Measurements from ENCODE around the gene GSTA4.
"Not testable (repeated sequence)": the region's sequence is repeated elsewhere in the genome, so short reads cannot be mapped to it uniquely, and the experiment has no call there.

GSTA4 gene

DNA sequence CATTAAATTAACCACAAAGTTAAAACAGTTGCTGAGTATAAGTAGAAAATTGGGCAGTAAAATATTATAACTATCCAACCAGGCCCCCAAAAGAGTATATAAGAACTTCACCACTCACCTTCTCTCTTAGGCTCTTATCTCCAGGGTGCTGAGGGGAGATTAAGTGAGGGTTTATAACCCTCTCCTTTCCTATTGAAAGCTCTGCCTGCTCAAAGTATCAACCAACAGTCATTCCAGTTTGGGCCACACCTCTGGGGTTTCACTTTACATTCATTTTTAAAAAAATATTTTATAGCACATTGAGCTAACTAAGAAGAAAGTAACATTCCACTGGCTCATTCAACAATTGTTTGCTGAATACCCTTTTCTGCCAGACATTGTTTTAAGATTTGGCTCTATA lies 22.1 kb downstream of the GSTA4 start:
- no peak for DNase-seq

DNA sequence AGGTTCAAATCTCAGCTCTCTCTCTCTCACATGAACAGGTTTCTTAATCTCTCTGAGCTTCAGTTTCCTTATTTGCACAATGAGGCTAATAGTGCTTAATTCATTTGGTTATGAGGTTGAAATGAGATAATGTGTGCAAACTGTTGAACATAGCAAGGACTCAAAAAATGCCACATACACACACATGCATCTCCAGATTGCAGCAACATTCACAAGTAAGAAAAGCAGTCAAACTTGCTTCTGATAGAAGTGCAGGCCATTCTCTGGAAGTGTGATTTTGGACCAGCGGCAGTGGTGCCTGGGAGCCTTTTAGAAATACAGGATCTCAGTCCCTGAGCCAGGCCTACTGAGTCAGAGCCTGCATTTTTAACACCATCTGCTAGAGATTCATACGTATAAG lies 25.7 kb downstream of the GSTA4 start:
- no peak for DNase-seq

GRCh38 chr6:52966101-52966500 lies 29.0 kb downstream of the GSTA4 start:
- no peak for DNase-seq

- no peak for DNase-seq
These were observed 29.7 kb downstream of the GSTA4 start for GRCh38 chr6:52965380-52965779.

DNA sequence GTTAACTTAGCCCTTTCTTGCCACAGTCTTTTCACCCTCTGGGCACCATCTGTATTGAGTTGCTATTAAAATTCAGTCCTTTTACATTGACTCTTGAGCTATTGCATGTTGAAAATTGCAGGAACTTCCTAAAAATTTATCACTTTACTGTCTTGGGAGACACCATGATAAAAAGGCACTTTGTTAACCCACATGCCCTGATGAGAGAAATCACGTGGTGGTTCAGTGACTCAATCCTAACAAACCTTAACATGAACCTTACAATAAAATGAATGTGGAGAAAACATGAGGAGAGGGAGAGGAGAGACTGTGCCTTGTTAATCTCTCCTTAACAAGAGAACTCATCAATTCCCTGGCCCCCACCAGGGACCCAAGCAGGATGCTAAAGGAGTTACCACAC lies 30.8 kb downstream of the GSTA4 start:
- no peak for DNase-seq

GRCh38 chr6:52962701-52963100 lies 32.4 kb downstream of the GSTA4 start:
- no peak for DNase-seq

GRCh38 chr6:52961022-52961421 lies 34.1 kb downstream of the GSTA4 start:
- DNase-seq = not testable (repeated sequence)

GRCh38 chr6:52960211-52960610 lies 34.9 kb downstream of the GSTA4 start:
- DNase-seq = not testable (repeated sequence)

DNA sequence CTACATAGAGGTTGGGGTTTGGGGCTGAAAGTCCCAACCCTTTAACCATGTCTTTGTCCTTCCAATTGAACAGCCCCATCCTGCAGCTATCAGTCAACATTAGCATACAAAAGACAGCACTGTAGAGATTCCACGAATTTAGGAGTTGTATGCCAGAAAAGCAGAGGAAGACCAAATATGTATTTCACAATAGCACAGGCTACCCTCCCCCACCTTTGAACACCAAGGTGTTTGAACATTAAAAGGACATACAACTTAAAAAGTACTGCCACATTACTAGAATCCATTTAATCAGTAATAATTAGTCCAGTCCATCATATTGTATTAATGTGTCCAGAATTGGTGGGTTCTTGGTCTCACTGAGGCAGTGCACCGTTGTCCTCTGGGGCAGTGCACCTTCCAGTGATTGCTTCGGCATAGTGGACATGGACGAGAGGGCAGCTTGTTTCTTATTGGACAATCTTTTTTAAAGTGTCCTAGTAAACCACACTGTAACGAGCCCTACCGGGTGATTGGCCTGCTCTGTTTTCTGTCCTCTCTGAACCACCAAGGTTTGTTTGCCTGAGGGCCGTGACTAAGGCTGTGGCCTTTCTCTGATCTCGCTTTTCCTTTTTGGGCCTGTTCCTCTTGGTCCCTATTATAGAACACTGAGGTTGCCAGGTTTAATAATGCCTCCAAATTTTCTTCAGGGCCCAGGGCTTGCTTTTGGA lies 36.4 kb downstream of the GSTA4 start:
- no peak for DNase-seq

GRCh38 chr6:52955871-52956270 lies 39.2 kb downstream of the GSTA4 start:
- DNase-seq = no peak

- DNase-seq = no peak
These were observed 40.9 kb downstream of the GSTA4 start for GRCh38 chr6:52953911-52954839.

DNA sequence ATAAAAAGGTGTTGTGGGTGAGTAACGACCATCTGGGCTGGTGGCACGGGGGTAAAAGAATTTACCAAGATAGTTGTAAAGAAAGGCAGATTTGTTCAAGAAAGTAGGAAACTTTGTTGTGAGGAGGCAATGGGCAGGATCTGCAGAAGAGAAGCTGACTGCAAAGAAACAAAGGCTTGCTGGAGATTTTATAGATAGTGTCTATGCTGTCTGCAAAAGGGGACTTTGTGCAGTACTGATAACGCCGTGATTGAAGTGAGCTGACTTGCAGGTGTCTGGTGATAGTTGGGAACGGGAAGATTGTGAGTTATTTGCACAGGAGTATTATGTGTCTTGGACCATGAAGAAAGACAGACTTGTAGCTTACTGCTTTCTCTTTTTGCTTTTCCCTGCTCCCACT lies 48.8 kb downstream of the GSTA4 start:
- no peak for DNase-seq

DNA sequence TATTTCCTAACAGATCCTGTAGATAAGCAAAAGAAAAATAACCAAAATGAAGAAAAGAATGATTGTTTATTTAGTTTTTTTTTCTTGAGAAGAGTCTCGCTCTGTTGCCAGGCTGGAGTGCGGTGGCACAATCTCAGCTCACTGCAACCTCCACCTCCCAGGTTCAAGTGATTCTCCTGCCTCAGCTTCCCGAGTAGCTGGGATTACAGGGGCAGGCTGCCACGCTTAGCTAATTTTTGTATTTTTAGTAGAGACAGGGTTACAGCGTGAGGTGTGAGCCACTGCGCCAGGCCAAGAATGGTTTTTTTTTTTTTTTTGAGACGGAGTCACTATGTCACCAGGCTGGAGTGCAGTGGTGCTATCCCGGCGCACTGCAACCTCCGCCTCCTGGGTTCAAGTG lies 52.3 kb downstream of the GSTA4 start:
- not testable (repeated sequence) for DNase-seq

DNA sequence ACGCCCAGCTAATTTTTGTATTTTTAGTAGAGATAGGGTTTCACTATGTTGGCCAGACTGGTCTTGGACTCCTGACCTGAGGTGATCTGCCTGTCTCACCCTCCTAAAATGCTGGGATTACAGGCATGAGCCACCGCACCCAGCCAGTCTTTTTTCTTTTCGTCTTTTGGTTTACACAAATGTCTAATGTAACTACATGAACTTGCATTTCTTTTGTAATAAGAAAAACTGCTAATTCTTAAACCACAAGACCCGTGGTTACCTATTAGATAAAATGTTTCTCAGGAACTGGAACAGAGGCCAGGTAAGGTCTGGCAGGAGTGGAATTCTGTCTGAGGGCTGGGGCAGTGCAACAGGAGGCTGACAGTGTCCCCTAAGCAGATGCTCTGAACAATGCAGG lies 52.9 kb downstream of the GSTA4 start:
- no peak for DNase-seq

DNA sequence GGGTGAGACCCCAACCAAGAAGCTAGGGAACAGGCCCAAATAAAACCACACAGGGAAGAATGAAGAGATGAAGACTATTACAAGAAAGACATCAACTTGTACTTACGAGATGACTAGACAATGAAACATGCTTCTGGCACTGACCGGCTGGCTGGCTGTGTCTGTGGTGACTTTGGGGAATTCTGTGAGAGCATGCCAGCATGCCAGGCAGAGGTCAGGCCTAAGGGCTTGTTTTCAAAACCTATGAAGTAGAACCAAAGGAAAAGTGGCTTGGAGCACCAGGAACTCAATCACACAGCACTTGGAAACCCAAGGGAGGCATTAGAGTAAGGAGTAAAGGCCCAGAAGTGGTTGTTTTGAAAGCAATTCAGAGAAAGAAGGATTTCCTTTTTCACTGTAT lies 57.2 kb downstream of the GSTA4 start:
- no peak for DNase-seq

DNA sequence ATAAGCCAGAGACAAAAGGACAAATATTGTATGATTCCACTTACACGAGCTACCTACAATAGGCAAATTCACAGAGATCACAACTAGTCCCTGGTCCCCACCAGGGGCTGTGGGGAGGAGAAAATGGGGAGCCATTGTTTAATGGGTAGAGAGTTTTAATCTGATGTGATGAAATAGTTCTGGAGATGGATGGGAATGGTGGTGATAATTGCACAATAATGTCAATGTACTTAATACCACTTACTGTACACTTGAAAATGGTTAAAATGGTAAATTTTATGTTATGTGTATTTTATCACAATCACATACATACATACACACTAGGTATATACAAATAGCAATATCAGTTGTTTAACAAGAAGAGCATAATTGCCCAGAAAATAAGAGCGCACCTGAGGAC lies 61.3 kb downstream of the GSTA4 start:
- DNase-seq = no peak

DNA sequence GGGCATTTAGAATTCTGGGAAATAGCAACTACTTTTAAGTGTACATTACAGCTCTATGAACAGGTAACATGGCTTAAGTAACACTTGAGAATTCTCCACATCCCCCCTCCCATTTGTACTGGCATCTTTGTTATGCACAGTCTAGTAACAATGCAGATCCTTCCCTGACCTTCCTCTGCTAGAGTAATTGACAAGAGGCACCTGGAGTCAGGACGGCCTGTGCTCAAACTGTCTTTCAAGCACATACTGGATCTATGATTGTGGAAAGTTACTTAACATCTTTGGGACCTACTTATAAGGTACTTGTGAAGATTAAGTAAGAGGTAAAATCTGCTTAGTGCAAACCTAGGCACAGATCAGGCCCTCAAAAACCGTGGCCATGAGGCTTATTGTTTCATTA lies 63.7 kb downstream of the GSTA4 start:
- no peak for DNase-seq

DNA sequence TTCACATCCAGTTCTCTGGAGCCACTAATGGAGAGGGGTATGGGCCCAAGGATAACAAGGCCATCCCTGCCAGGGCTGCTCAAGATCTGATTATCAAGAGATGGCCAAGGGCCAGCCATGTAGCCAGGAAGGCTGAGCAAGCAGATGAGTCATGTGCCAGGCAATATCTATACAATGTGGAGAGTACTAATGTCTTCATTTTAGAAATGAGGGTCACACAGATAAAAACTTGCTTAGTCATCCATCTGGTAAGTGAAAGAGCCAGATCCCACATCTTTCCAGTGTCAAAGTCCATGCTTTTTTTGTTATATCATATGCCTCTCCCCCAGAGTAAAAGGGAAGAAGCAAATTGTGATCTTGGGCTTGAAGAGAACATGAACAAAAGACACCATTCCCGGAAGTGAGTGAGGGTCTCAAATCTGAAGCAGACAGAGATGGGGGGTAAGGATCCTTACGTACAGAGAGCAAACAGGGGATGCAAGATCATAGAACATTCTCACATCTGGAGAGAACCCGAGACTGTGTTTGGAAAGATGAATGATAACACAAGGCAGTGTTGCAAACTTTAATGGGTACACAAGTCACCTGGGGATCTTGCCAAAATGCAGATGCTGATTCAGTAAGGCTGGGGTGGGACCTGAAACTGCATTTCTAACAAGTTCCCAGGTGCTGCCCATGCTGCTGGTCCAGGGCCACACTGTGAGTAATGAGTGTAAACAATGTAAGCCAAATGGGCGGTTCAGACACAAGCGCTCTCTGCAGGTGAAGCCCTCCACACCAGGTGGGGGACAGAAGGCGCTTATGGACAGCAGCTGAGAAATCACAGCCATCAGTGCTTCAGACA lies 65.5 kb downstream of the GSTA4 start:
- no peak for DNase-seq

All from suppressor macrophage (primary cell).